Superior temporal gyrus (tissue), 1 donor: ENCODE measurements around the gene PALLD.
A peak's percentile ranks its signal among the peaks of the same experiment; 100 is the strongest.

Experiments used
- DNase-seq: peaks from one replicate; pipeline ENCODE4 v3.0.0-alpha.2; 2016; ENCODE audit errors: extremely low spot score

The PALLD gene

DNA sequence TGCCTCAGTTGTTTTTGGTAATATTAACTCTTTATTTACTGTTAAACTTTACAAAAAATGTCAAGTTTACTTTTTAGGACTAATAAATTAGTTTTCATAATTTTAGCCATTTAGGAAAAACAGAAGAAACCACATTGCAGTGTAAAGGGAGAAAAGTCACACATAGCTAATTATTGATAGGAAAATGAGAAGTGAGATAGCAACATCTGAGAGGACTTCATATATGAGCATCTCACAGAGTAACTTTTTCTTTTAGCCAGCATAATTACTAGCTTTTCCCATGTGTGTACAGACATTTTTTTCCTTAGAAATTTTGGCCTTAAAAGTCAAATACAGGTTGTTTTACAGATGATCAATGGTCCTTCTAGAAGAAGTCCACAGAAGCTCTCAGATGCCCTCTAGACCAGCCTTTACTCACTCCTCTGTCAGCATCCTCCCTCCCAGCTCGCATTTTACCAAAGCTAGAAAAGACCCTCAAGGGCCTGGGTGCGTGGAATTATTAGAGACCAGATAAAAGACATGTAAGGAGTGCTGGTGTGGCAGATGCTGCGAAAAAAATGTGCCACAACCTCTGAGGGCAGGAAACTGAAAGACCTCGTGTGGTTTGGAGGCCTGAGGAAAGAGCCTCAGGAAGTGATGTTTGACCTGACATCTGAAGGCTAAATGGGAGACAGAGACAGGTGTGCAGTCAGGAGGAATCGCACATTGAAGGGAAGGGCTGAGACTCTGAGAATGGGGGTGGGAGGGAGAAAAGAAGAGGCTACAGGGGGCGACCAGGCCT, 356.3 kb downstream of the PALLD start:
- no peak for DNase-seq

GRCh38 chr4:168853770-168854169, 356.9 kb downstream of the PALLD start:
- DNase-seq = no peak

DNA sequence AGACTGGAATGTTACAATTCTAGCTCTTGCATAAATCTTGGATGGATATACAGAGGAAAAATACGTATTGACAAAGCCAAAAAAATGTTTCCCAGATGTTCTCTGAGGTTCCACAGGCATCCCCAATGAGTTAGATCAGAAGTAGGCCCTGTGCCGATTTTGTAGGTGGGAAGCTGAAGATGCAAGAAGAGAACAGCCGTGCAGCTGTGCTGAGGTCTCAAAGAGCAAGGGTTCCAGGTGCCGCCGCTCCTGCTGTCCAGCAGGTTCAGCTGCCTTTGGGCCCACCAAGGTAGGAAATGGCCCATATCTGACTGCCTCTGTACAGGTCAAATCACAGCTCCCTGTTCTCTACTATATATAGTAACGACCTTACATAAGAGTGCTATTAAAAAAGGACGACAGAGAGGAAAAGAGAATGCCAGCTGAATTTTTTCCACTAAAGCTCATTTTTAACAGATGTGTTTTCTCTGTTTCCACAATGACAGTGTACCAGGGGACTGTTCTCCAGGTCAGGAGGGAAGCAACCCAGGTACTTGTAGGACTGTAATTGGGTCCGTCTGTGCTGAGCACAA, 357.6 kb downstream of the PALLD start:
- no peak for DNase-seq

- DNase-seq = no peak
These were observed 359.5 kb downstream of the PALLD start for GRCh38 chr4:168856312-168856711.

GRCh38 chr4:168857009-168857408, 360.2 kb downstream of the PALLD start:
- no peak for DNase-seq

GRCh38 chr4:168857546-168858314, 360.9 kb downstream of the PALLD start:
- DNase-seq = no peak

DNA sequence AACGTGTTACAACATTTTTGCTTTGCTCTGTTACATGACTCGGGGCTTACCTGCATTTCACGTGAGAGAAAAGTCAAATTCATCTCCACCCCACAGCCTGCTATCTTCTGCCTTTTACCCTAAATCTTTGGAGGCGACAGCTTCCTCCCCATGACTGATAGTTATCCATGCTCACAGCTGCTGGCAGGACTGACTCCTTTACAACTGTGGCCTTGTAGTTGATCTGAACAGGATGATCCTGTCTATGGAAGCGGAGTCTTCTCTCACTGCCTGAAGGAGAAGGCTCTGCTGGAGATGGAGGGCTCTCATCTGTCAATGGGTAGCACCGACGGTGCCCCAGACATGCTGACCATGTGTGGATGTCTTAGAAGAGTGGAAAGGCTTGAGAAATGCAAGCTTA, 362.2 kb downstream of the PALLD start:
- no peak for DNase-seq

GRCh38 chr4:168859888-168860694, 363.2 kb downstream of the PALLD start:
- no peak for DNase-seq

DNA sequence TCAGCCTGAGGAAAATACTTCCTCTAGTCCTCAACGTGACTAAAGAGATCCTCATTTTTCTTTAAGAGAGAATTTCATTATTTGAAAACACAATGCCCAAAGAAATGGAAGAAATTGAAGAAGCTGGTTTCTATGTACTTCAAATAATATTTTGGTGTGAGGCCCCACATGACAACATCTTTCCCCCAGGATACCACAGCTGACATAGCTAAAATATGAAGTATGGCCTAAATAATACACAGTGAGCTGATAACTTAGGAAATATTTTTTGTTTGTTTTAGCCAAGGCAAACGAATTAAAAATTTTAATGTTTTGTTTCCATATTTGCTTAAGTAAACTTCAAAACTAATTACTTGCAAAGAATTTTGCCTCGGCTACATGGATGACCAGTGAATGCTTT, 364.0 kb downstream of the PALLD start:
- no peak for DNase-seq

DNA sequence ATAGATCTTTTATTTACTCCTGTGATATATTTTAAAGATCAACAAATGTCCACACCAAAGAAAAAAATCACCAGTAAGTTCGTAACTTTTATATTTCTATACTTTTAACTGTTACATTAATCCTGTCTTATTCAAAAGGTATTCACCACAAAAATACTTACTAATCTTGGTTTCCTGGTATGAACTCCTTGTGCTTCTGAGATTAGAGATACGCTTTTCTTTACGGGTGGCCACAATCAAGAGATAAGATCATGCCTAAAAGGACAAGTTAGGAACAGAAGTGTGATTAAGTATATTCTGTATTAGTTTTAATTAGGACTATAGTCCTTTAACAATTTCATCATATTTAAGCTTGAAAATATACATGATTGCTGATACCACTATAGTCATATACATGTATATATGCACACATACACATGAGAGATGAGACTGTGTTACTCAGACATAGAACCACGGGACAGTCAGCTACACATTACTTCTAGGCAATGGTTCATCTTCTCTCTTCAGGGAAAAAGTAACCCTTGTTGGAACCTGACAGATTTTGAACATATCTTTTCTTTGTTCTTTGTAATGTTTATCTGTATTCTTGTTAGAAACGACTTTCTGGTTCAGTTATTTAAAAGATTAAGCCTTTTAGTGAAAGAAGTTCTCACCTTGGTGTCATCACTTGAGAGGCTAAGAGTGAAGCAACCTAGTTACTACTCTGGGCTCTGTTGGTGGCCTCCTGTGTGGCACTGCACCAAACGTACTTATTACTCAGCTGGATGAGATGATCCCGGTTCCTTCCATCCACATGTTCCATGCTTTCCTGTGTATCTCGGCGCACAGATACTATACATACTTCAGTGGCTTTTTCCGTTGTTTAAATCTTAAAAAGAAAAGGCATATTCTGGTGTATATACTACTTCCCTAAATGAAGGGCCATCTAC, 367.1 kb downstream of the PALLD start:
- no peak for DNase-seq

GRCh38 chr4:168864821-168865541, 368.1 kb downstream of the PALLD start:
- DNase-seq = no peak

GRCh38 chr4:168865854-168866253, 369.0 kb downstream of the PALLD start:
- no peak for DNase-seq

- no peak for DNase-seq
These were observed 369.8 kb downstream of the PALLD start for GRCh38 chr4:168866635-168867034.

GRCh38 chr4:168867128-168867527, 370.3 kb downstream of the PALLD start:
- no peak for DNase-seq

DNA sequence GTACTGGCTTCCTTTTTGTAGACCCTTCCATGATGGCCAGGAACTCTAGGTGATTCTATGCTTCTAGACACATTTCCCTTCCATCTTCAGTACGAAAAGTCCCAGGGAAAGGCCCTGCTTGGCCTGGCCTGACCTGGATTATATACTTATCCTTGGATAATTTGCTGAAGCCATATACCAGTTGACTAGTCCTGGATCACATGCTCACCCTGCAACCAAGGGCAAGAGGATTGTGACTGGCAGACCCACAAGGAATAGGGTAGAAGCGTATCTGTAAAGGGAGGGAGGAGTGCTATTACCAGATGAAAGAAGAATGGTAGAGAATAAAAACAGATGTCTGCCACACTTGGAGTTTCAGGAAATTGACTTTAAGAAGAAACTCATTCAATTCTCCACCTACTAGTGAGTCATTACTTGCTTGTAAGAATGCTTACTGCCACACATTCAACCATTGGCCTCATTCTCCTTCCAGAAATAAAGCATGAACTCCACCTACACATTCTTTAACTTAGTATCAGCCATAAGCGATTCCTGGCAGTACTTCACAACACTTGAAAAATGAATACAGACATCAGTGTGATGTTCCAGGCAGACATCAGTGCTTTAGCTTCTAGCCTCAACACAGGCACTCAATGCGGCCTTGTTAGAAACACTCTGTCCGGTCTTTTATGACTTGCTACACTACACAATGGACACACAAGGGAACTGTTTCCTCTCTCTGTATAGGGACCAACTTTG, 371.4 kb downstream of the PALLD start:
- DNase-seq = peak; percentile 71

DNA sequence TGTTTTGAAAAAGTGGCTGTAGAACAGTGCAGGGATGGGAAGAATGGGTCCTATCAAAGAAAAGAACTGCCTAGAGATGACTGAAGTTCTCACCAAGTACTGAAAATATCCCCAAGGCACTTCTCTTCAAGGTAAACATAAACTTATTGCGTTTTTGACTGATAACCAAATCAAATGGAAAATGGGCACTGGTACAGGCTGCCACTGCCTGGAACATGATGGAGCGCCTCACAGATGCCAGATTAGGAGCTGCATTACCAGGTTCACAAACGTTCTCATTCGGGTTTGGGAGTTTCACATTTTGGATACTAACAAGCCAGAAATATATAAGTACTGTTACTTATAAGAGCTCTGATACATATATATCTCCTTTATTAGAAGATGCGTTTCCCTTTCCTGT, 371.9 kb downstream of the PALLD start:
- DNase-seq = no peak

DNA sequence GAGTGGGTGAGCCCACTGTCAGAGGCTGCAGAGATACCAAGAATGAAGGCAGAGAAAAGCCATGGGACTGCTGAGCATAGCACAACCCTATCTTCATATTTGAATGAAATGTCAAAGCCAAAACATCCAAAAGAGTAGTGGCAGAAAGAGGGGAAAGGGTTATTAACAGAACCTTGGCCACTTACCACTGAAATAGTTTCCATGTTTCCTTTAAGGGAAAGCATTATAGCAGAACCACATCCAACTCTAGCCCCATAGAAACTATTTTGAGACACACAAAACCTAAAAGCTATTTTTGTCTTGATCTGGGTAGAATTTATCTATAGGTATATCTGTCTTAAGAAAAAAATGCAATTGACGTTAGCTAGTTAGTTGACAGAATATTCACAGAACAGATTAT, 373.2 kb downstream of the PALLD start:
- no peak for DNase-seq

DNA sequence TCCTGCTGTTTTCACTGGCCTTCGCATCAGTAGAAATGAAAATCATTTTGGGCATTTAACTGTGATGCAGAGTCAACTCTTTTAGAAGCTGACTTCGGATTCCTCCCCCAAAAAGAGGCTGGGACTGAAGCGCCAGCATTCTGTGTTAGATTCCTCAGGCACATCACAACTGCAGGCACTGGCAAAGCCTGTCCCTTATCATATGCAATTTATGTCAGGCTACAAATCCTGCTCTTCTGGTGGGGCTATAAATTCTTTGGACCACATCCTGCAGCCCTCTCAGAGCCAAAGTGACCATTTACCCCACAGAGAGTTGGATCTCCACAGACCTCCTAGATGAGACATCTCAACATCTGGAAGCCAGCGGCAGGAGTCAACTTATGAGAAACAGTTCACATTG, 374.8 kb downstream of the PALLD start:
- DNase-seq = no peak

GRCh38 chr4:168874083-168874482, 377.2 kb downstream of the PALLD start:
- DNase-seq = no peak

DNA sequence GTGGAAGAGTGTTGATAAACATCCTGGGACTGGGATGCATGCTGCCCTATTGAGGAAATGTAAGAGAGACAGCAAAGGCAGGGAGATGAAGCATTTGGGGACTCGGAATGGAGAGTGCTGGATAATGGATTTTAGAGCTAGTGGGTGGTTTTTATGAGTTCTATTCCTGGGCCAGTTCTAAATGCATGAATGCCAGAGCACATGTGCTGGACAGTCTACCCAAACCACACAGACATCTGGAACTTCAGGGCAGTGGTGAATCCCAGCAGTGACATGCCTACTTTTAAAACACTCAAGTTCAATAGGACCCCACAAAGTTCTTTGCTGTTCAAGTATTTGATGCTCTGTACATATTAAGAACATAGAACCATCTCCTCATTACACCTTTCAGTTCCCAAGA, 379.3 kb downstream of the PALLD start:
- no peak for DNase-seq
